ENCODE data around the gene BLTP3B. TPM values are rescaled to one million over a fixed set of nuclear protein-coding genes. Genes with fewer than 3 reads are reported as not detected.

The BLTP3B gene
- total RNA-seq, 6 donors from 2014 or later, result 12.8 to 37.5 (median 28.7) TPM

Small RNAs within 50 kb of the gene (small RNA-seq; reads per million reads assigned to genes)
- gene MIR1827, result 0 reads per million in 4 donors
- gene RN7SL176P, result 0 reads per million in 4 donors

Other genes with a start within 250 kb of the BLTP3B start
- 10 to 100 TPM in 2 of 6 donors, 1 to 10 TPM in 4; 5.1 to 23.7 (median 7.2) TPM for gene ANKS1B, start 157.9 kb downstream of the BLTP3B start, total RNA-seq
- gene ACTR6, start 57.9 kb upstream of the BLTP3B start, total RNA-seq, result 10 to 100 TPM in 4 of 6 donors, 1 to 10 TPM in 2; 3.6 to 27.7 (median 16.3) TPM
- 1 to 10 TPM in 3 of 6 donors, under 1 TPM in 1, not detected in 2; 0.30 to 1.6 (median 1.3) TPM for gene DEPDC4, start 124.2 kb upstream of the BLTP3B start, total RNA-seq
- gene SCYL2, start 124.3 kb upstream of the BLTP3B start, total RNA-seq, result 10 to 100 TPM; 39.1 to 74.1 (median 40.7) TPM
- under 1 TPM in 4 of 6 donors, not detected in 2; 0.11 to 0.55 (median 0.36) TPM for gene SLC17A8, start 214.2 kb upstream of the BLTP3B start, total RNA-seq